Hepatic stellate cell (primary cell): ENCODE results near the gene KCNK15.
A peak's percentile ranks its signal among the peaks of the same experiment; 100 is the strongest.
"Not testable (repeated sequence)": the region's sequence is repeated elsewhere in the genome, so short reads cannot be mapped to it uniquely, and the experiment has no call there.

Source experiments
- DNase-seq: peaks from one replicate; pipeline ENCODE4 v3.0.0; 2011; ENCODE audit warnings: low spot score

Gene KCNK15

GRCh38 chr20:44759595-44759994 lies 13.9 kb downstream of the KCNK15 start:
- DNase-seq: no peak

GRCh38 chr20:44761423-44761822 lies 15.8 kb downstream of the KCNK15 start:
- DNase-seq: no peak

GRCh38 chr20:44762466-44763140 lies 16.9 kb downstream of the KCNK15 start:
- DNase-seq: no peak

- not testable (repeated sequence) for DNase-seq
Observed at GRCh38 chr20:44763798-44764197, 18.1 kb downstream of the KCNK15 start.

- DNase-seq: no peak
Observed at GRCh38 chr20:44765091-44765490, 19.4 kb downstream of the KCNK15 start.

- DNase-seq: no peak
Observed at GRCh38 chr20:44765701-44766347, 20.2 kb downstream of the KCNK15 start.

GRCh38 chr20:44768256-44768655 lies 22.6 kb downstream of the KCNK15 start:
- DNase-seq: no peak

GRCh38 chr20:44768854-44769480 lies 23.3 kb downstream of the KCNK15 start:
- no peak for DNase-seq

GRCh38 chr20:44769481-44769863 lies 23.8 kb downstream of the KCNK15 start:
- DNase-seq: no peak

- no peak for DNase-seq
Observed at GRCh38 chr20:44770484-44771171, 25.0 kb downstream of the KCNK15 start.

- no peak for DNase-seq
Observed at GRCh38 chr20:44771172-44771535, 25.5 kb downstream of the KCNK15 start.

- no peak for DNase-seq
Observed at GRCh38 chr20:44772636-44773035, 27.0 kb downstream of the KCNK15 start.

GRCh38 chr20:44773070-44773829 lies 27.6 kb downstream of the KCNK15 start:
- DNase-seq: no peak

GRCh38 chr20:44776980-44777379 lies 31.3 kb downstream of the KCNK15 start:
- no peak for DNase-seq

- DNase-seq: peak; percentile 34
Observed at GRCh38 chr20:44780226-44780625, 34.6 kb downstream of the KCNK15 start.

GRCh38 chr20:44781118-44781517 lies 35.5 kb downstream of the KCNK15 start:
- DNase-seq: no peak

- DNase-seq: no peak
Observed at GRCh38 chr20:44781791-44782190, 36.1 kb downstream of the KCNK15 start.

- DNase-seq: no peak
Observed at GRCh38 chr20:44784688-44785087, 39.0 kb downstream of the KCNK15 start.

GRCh38 chr20:44785768-44786167 lies 40.1 kb downstream of the KCNK15 start:
- no peak for DNase-seq

GRCh38 chr20:44787299-44787698 lies 41.6 kb downstream of the KCNK15 start:
- DNase-seq: no peak

GRCh38 chr20:44788706-44789456 lies 43.2 kb downstream of the KCNK15 start:
- DNase-seq: no peak
